NCI-H1092 (cell line): ENCODE data around the gene LGR4.
A peak's percentile ranks its signal among the peaks of the same experiment; 100 is the strongest.
"Not testable (repeated sequence)": the region's sequence is repeated elsewhere in the genome, so short reads cannot be mapped to it uniquely, and the experiment has no call there.

Source experiments
- DNase-seq: peaks from one replicate; lab custom pipeline; 2025; lab: John Stamatoyannopoulos, UW

The LGR4 gene

DNA sequence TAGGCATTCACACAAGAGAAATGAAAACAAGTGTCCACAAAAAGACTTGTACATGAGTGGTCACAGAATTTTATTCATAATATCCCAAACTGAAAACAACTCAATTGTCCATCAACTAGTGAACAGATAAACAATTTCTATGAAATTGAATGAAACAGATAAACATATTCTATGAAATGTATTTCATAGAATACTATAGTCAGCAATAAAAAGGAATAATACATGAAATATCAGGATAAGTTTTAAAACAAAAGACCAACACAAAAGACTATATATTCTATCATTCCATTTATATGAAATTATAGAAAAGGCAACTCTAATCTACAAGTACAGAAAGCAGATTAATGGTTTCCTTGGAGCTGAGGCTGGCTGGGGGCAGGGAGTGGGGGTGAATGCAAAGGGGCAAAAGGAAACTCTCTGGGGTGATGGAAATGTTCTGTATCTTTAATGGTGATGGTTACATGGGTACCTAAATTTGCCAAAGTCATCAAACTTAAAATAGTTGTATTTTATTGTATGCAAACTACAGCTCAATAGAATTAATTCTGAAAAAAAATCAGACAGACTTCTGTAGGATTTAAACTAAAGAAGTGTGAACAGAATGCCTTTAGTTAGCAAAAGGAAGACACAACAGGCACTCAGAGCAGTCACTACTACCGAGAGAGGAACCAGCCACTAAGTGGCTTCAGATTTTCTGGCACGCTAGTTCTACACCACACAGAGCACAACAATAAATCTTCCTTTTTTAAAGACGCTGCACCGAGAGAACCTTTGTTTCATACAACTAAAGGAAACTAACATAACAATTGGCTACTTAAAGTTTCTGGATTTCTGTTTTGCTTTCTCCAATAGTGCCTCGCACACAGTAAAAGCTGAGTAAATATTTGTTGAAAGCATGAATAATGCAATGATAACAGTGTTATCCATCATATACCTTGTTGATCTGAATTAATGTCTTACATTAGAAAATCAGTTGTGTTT is 124.9 kb downstream of the LGR4 start:
- DNase-seq, result peak; percentile 53

DNA sequence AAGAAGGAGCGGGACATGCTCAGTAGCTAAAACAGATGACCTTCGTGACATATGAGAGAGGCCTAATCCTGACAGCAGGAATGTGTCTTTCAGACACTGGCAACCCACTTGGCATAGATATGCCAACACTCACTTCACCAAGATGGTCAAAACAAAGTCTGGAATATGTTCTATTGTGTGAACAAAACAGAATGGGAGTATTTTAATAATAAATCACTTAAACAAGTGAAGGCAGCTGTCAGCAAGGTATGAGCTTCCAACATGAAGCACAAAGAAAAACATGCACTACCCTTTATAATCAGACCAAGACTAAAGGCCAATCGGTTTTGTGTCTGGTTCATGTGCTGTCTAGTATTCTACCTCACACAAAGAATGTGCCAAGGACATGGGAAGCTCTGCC is 132.6 kb downstream of the LGR4 start:
- DNase-seq, result no peak

DNA sequence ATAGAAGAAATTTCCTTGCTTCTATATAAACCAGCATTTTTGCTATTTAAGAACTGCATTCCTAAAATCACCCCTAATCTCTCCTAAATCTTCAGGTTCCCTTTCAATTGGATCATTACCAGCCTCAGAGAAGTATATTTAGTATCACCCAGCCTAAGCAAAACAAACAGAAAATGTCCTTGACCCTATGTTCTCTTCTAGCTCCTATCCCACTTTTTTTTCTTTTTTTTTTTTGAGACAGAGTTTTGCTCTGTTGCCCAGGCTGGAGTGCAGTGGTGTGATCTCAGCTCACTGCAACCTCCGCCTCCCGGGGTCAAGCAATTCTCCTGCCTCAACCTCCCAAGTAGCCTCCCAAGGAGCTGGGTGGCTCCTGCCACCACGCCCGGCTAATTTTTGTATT is 137.8 kb downstream of the LGR4 start:
- DNase-seq, result not testable (repeated sequence)

DNA sequence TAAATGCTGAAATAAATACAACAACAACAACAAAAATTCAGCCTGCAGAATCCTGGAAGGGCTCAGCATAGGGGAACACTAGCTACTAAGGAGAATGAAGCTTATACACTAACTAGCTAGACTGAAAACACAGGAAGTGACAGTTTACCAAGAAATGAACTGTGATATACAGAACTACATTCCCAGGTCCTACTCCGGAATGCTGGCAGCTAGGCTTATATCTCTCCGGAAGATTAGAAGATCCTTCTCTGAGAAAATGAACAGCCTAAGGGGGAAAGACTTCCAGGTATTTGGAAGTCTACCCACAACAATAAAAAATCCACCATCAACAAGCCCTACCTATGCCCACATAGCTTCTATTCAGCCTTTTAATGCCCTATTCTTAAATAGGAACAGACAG is 140.6 kb downstream of the LGR4 start:
- no peak for DNase-seq

DNA sequence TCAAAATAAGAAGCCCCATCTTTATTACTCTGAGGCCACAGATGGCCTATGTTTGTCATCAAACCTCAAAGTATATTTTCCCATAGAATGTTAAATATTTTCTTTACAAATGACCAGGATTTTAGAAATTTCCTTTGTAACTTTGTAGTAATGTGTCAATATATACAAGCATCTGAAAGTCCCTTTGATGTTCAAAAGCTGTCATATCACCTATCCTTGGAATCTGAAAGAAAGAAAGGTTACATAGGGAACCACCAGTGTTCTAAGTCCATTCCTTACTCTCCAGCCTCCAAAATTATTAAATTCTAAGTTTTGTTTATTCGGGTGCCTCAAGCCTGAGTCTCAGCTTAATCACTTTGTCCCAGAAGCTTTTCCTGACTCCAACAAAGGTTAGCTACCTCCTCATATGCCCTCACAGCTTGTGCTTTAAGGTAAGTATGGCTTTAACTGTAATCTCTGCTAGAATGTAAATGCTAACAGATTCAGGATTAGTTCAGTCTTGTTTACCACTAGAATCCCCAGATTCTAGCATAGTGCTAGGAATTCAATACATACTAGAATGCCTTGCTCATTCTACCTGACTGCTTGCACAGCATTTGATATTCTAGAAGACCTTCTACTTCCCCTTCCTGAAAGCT is 141.8 kb downstream of the LGR4 start:
- DNase-seq, result no peak

DNA sequence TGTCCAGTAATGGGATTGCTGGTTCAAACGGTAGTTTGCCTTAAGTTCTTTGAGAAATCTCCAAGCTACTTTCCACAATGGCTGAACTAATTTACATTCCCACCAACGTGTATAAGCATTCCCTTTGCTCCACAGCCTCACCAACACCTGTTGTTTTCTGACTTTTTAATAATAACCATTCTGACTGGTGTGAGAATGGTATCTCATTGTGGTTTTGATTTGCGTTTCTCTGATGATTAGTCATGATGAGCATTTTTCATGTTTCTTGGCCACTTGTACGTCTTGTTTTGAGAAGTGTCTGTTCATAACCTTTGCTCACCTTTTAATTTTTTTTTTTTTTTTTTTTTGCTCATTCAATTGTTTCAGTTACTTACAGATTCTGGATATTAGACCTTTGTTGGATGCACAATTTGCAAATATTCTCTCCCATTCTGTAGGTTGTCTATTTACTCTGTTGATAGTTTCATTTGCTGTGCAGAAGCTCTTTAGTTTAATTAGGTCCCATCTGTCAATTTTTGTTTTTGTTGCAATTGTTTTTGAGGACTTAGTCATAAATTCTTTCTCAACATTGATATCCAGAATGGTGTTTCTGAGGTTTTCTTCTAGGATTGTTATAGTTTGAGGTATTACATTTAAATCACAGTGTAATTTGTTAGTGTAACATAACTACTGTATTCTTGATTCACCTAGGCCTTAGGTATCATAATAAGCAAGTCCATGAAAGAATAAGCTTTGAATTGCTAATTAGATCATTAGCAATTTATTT is 142.5 kb downstream of the LGR4 start:
- DNase-seq, result no peak

DNA sequence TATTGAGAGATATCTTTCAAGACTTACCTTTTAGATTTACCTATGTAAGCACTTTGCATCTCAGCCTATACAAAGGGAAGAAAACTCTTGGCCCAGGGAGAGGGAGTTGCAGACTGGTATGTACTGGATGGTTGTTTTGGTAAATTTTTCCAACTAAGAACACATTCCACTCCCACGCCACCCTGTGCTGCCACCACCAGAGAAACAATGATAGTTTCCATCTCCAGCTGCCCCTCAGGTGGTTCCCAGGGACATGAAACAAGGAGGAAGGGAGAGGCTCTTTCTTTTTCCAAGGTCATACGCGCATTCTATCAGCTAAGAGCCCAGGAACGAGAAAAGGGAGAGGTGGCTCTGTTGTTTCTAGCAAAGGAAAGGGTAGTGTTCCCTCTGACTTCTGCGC is 144.0 kb downstream of the LGR4 start:
- no peak for DNase-seq

DNA sequence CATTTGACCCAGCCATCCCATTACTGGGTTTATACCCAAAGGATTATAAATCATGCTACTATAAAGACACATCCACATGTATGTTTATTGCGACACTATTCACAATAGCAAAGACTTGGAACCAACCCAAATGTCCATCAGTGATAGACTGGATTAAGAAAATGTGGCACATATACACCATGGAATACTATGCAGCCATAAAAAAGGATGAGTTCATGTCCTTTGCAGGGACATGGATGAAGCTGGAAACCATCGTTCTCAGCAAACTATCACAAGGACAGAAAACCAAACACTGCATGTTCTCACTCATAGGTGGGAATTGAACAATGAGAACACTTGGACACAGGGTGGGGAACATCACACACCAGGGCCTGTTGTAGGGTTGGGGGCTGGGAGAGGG is 145.5 kb downstream of the LGR4 start:
- DNase-seq, result not testable (repeated sequence)

DNA sequence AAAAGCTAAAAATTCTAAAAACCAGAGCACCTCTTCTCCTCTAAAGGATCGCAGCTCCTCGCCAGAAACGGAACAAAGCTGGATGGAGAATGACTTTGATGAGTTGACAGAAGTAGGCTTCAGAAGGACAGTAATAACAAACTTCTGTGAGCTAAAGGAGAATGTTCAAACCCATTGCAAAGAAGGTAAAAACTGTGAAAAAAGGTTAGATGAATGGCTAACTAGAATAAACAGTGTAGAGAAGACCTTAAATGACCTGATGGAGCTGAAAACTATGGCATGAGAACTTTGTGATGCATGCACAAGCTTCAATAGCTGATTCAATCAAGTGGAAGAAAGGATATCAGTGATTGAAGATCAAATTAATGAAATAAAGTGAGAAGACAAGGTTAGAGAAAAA is 150.4 kb downstream of the LGR4 start:
- DNase-seq, result not testable (repeated sequence)

DNA sequence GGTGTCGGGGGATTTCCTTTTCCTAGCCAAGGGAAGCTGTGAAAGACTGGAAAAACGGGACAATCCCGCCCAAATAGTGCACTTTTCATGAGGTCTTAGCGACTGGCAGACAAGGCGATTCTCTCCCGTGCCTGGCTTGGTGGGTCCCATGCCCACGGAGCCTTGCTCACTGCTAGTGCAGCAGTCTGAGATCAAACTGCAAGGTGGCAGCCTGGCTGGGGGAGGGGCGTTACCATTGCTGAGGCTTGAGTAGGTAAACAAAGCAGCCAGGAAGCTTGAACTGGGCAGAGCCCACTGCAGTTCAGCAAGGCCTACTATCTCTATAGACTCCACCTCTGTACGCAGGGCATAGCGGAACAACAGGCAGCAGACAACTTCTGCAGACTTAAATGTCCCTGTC is 151.2 kb downstream of the LGR4 start:
- DNase-seq, result not testable (repeated sequence)

DNA sequence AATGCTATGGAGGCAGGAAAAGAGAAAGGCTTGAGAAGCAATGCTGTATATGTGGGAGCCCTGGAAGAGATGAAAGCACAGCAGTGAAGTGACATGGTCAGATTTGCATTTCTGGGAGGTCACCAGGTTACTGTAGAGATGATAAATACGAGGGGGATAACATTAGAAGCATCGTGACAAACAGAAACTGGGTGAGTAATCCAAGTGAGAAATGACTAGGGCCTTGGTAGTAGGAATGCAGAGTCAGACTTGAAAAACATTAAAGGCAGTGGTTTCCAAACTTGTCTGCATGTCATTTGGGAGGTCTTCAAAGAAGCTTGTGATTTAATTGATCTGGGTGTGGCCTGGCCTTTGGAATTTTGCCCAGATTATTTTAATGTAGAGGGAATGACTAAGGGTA is 153.5 kb downstream of the LGR4 start:
- no peak for DNase-seq

DNA sequence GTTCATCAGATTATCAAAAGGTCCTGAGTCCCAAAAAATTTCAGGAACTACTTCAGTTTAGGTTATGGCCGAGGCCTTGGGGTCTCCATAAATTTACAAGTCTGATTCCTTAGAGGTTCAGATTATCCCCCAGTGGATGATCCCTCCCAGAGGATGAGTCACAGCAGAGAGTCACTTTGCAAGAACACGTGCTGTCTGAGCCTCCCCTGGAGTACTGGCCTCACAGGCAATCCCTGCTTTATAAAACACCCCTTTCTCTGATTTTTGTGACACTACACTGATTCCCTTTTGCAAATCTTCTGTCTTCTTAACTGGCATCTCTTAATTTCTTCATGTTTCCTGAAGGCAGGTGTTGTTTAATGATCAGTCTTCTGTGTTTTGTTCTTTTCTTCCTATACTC is 154.8 kb downstream of the LGR4 start:
- DNase-seq, result no peak
